Inferior parietal cortex (tissue), 1 donor: ENCODE measurements around the gene VPS9D1.

Experiments used
- DNase-seq: peaks from one replicate; pipeline ENCODE4 v3.0.0-alpha.2; 2016; ENCODE audit errors: extremely low spot score

The VPS9D1 gene, protein sequence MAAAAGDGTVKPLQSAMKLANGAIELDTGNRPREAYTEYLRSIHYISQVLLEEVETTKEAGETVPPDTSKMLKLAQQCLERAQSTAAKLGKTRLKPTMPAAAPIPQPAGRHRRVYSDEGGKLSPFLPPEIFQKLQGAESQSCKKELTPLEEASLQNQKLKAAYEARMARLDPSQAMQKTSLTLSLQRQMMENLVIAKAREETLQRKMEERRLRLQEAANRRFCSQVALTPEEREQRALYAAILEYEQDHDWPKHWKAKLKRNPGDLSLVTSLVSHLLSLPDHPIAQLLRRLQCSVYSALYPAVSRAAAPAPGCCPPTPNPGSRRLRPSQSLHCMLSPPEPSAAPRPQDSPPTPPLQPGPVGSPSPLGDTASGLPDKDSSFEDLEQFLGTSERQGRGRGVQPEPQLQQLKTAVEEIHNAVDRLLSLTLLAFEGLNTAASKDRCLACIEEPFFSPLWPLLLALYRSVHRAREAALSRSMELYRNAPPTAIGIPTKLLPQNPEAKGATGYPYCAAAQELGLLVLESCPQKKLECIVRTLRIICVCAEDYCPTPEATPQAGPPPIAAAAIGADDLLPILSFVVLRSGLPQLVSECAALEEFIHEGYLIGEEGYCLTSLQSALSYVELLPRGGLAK

DNA sequence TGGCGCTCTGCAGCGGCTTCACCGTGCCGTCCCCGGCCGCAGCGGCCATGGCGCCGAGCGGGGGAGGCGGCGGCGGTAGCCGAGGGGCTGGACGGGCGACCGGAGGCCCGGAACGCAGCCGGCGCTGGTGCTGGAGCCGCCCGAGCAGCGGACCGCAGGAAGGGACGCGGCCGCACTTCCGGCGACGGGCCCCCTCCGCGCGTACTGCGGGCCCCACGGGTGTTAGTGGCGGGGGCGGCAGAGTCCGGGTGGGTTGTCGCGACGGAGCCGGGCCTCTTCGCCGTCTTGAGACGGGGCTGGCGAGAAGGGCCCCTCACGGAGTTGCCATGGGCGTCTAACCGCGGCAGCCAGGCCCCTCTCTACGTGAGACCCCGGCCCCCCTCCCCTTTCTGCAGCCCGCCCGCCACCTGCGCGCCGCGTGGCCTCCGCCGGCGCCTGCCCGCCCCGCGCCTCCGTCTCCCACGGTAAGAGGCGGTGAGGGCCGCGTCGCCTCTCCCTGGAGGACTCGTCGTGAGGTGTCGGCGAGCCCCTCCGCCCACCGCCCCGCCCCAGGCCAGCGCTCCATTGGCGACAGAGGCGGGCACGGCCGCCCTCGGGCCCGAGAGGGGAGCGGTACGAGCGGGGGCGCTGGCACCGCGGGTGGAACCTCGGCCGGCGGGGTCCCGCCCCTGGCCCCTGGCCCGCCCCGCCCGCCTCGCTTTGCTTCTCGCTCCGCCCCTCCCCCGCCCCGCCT lies at the start of gene VPS9D1, which contains the start of gene ZNF276:
Gene VPS9D1 (minus strand): TSS at position 86 of the 733 bp plus-strand sequence. CDS start 37 bp downstream, at position 49.
Gene ZNF276 (plus strand): TSS at position 725 of the 733 bp plus-strand sequence. CDS start 104 bp downstream, outside the sequence.
- DNase-seq, result peak; percentile 74

DNA sequence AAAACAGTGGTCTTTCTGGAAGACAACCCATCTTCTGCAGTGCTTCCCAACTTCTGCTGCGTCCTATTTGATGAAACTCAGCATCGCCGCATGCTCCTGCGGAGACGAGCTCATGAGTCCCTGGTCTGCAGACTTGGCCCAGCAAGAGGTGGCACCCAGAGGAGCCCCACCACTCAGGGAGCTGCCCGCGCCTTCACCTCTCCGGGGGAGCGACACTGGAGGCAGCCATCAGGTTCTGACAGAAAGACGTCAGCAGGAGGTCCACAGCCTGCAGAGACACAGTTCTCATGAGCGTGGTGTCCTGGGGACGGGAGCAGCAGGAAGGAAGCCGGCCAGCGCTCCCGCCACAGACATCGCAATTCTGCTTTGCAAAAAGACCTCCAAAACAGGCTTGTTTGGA lies 49.7 kb upstream of the VPS9D1 start:
- DNase-seq, result no peak

DNA sequence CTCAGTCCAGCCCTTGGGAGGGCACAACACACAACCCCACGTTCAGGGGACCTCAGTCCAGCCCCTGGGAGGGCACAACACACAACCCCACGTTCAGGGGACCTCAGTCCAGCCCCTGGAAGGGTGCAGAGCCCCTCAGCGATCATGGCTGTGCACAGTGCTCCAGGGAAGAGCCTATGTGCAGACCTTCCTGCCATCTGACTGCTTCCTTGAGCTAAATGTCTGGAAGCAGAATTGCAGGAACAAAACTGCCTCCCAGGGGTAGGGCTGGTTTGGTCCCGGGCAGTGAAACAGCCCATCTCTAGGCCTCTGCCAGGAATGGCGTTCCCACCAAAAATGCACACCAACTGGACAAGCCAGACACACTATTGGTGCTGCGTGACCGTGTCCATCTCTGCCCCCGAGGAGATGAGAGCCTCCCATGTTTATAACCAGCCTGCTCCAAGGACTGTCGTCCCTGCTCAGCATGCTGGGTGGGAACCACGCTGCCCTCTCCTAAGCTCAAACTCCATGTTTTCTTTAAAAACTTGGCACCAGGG lies 44.7 kb upstream of the VPS9D1 start:
- DNase-seq, result no peak

DNA sequence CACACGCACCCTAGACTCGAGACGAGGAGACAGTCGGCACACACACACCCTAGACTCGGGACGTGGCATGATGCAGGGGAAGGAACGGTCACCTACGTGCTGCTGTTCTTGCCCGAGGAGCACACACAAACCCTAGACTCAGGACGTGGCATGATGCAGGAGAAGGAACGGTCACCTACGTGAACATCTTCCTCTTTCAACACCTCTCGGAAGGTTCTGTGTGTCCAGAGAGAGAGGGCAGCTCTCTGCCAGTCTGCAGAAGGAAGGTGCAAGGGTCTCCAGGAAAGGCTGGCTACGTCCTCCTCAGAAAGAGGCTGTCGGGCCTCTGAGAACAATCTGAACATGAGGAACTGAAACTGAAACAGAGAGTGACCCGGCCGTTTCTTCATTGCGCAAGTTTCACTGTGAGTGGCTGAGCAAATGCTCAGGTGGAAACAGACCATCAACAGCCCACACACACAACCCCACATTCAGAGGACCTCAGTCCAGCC lies 44.1 kb upstream of the VPS9D1 start:
- no peak for DNase-seq

DNA sequence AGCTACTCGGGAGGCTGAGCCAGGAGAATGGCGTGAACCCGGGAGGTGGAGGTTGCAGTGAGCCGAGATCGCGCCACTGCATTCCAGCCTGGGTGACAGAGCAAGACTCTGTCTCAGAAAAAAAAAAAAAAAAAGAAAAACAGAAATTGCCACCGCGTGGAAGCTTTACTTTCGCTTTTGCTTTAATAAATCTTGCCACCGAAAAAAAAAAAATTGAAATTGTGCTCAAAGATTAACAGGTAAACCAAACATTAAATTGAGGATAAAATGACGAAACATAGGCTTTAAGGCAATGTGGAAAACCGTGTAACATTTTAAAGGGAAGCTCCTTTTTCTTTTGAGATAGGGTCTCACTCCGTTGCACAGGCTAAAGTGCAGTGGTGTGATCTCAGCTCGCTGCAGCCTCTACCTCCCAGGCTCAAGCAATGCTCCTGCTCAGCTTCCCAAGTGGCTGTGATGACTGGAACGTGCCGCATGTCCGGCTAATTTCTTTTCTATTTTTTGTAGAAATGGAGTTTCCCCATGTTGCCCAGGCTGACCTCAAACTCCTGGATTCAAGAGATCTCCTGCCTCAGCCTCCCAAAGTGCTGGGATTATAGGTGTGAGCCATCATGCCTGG lies 40.7 kb upstream of the VPS9D1 start:
- DNase-seq, result no peak

DNA sequence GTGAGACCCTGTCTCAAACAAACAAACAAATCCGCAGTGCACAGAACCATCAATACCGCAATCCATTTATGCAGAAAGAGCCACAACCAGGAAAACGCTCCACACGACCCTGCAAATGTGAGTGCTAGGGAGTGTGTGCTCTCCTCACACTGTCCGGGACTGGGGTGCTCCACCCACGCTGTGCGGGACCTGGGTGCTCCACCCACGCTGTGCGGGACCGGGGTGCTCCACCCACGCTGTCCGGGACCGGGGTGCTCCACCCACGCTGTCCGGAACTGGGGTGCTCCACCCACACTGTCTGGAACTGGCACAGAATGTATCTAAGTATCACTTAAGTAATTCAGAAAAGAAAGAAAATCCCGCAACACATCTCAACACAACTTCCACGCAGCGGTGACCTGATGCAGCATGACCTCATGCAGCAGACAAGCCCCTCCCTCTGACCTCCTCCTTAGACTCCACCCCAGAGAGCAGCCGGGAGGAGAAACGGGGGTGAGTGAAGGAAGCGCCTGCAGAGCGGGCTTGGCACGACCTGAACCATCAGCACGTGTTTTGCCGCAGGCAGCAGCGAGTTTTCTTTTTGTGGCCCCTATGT lies 39.1 kb upstream of the VPS9D1 start:
- no peak for DNase-seq

DNA sequence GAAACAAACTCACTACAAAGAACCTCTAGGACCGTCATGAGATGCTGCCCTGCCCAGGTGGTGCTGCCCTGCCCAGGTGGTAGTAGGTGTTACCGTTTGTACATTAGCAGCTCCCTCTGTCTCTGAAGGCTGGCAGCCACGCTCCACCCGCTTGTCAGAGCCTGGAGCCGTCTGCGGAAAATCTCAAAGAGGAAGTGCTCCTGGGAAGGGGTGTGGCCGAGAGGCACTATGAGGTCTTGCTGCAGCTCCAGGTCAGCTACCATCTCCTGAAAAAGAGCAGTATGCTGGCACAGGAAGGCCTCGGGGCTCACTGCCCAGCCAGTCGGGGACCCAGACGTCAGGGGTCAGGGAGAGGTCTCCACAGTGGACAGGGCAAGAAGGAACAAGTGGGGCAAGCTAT lies 28.9 kb upstream of the VPS9D1 start:
- DNase-seq, result no peak

DNA sequence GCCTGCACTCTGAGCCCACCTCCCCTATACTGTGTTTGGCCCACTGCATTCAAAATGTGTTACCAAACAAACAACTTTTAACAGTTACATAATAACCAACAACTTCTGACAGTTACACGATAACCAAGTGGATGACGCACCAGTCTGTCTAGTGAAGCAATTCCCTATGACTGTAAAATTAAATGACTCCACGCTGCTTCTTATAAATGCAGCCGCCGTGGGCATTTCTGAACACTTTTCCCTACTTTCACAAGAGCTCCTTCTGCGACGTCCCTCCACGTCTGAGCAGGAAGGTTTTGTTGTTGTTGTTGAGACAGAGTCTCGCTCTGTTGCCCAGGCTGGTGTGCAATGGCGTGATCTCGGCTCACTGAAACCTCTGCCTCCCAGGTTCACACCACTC lies 28.2 kb upstream of the VPS9D1 start:
- no peak for DNase-seq

DNA sequence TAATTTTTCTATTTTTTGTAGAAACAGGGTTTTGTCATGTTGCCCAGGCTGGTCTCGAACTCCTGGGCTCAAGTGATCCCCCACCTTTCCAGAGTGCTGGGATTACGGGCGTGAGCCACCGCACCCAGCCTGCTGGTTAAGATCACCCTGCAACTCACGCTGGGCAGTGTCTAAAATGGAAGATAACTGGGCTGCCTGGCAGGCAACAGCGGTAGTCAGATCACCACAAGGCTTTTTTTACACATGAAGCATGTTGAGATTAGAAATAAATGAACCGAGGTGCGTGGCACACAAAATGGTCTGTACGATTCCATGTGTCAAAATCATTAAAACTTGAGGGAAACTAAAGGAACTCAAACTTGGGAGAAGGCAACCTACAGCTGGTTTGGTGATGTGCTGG lies 27.4 kb upstream of the VPS9D1 start:
- no peak for DNase-seq

DNA sequence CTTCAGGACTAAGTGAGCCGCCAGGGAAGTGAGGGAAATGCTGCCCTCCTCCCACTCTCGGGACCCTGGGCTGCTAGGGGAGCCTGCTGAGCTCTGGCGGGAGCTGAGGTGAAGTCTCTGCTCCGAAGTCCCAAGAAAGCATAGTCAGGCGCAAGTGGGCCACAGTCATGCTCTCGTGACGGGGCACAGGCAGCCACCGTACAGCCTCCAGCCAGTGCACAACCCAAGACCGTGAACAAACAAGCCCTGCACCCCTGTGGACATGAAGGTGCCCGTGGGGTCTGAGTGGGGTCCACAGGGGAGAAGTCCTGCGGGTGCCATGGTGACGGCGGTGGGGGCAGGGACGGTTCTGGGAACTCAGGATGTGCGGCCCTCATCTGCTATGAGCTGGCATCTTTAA lies 25.3 kb upstream of the VPS9D1 start:
- DNase-seq, result no peak

DNA sequence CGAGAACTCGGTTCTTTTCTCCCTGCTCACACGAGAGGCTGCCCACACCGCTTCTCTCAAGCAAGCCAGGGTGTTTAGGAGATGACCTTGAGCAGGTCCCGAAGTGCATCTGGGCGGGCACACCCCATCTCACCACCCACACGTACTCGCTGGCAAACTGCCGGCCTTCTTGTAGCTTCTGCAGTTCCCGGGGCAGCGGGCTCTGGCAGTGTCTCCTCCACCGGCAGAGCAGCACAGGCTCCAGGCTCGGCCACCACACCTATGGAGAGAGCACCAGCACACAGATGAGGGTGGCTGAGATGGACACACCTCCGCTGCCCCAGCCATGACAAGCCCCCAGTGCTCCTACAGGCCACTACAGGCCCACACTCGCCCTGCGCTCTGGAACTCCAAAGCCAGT lies 24.1 kb upstream of the VPS9D1 start:
- DNase-seq, result no peak

DNA sequence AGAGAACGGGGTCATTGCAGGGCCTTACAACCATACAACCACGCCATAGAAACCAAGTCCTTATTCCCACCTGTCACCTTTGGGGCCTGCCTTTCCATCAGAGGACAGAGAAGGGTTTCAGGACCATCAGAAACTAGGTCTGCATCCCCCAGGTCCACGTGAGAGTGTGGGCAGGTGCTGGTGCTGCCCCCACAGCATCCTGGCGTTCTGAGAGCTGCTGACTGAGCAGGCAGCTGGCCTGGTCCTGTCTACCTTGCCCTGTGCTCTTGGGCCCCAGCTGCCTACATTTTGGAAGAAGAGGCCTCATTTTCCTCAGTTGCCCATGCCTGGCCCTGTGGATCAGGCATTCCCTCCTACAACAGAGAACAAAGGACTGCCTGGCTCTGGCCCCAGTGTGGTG lies 22.2 kb upstream of the VPS9D1 start:
- DNase-seq, result no peak

DNA sequence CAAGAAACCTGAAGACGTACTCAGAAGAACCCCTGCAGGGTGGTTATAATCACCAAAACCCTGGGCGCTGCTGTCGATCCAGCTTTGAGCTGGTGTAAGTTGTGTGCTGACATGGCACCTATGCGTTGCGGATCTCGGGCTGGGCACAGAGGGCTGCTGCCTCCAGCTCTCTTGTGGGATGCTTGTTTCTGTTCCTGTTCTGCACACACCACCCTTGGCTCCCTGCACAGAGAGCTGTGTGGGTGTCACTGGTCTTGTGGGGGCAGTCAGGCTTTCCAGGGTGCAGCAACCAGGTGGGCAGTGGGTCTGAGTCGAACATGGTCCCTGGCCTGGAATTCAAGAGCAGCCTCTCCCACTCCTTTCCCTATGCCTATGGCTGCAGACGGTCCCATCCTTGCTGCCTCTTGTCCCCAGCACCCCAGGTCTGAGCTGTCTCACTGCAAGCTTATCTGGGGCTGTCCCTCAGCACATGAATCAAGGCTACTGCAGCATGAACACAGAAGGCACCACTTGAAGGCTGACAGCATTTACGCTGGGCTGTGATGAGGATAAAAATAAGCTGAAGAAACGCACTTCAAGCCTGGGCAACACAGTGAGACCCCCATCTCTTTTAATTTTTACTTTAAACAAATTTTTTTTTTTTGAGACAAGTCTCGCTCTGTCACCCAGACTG lies 20.8 kb upstream of the VPS9D1 start:
- no peak for DNase-seq

DNA sequence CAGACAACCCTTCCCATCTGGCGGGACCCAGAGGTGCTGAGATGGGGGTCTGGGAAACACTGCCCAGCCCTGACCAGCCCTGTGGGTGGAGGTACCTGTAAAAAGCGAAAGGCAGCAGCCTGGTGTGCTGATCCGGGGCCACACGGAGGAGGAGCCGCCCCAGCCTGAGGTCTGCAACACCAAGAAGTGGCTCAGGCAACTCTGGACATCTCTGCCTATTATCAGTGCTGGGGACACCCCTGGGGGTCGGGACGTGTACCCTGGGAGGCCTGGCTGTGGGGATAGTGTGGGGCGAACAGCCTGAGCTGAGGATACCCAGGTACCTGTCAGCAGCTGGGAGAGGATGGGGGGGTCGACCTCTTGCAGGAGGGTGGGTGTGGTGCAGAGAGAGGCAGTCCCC lies 18.7 kb upstream of the VPS9D1 start:
- DNase-seq, result no peak

DNA sequence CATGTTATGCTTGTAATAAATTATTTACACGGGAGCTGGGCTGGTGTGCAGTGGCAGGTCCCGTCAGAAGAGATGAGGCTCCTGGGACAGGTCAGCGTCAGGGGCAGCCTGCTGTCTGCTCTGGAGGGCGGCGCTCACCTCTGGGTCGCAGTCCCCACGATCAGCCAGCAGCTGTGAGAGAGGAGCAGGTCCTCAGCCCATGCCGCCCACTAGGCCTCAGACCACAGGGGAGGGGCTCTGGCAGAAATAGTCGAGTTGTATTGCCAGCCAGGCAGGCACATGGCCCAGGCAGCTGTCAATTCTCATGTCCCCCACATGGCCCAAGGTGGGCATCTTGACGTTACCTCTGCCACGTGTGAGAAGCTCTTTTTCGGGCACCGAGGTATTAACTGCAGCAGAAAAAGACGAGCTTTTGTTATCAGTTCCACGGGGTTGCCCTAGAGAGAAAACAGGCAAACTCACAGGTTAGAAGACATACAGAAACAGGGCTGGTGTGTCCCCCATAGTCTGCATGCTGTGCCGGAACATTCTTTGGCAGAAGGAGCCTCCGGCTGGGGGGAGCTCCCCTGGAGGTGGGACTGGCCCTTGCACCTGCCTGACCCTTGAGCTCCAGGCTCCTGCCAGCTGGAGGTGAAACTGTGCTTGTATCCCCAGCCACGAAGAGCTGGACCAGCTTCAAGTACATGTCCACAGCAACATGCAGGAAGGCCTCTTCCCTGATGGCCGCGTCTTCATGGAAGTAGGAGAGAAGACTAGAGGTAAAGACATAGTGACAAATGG lies 18.0 kb upstream of the VPS9D1 start:
- no peak for DNase-seq

DNA sequence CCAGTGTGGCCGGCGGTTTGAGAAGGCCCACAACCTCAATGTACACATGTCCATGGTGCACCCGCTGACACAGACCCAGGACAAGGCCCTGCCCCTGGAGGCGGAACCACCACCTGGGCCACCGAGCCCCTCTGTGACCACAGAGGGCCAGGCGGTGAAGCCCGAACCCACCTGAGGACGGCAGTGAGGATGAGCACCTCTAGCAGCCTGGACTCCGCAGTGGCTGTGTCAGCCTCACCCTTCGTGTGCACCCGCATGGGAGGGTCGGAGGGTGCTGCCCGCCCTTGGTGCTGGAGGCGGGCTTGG lies 17.3 kb upstream of the VPS9D1 start:
- DNase-seq, result no peak

DNA sequence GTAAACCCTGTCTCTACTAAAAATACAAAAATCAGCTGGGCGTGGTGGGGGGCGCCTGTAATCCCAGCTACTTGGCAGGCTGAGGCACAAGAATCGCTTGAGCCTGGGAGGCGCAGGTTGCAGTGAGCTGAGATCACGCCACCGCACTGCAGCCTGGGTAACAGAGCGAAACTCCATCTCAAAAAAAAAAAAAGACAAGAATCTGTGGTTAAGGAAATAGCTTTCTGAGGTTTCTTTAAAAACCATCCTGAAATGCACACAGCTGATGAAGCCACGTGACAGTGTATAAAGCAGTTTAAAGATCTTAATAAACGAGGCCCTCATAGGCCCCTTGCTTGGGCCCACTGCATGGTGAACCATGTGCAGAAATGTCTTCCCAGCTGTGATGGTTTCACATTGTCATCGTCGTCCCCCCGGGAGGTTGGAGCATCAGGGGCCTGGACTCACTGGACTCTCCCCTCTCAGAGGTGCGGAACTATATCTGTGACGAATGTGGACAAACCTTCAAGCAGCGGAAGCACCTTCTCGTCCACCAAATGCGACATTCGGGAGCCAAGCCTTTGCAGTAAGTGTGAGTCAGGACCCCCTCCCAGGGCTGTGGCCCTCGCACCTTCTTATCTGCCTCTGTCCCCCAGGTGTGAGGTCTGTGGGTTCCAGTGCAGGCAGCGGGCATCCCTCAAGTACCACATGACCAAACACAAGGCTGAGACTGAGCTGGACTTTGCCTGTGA lies 16.8 kb upstream of the VPS9D1 start:
- DNase-seq, result no peak

DNA sequence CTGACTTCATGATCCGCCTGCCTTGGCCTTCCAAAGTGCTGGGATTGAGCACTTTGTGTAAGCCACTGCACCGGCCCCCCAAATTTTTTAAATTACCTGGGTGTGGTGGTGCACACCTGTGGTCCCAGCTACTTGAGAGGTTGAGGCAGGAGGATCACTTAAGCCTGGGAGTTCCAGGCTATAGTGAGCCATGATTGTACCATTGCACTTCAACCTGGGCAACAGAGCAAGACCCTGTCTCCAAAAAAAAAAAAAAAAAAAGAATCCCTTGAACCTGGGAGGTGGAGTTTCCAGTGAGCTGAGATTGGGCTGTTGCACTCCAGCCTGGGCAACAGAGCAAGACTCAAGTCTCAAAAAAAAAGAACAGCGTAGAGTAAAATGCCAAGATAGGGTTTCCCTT lies 15.9 kb upstream of the VPS9D1 start:
- DNase-seq, result no peak

DNA sequence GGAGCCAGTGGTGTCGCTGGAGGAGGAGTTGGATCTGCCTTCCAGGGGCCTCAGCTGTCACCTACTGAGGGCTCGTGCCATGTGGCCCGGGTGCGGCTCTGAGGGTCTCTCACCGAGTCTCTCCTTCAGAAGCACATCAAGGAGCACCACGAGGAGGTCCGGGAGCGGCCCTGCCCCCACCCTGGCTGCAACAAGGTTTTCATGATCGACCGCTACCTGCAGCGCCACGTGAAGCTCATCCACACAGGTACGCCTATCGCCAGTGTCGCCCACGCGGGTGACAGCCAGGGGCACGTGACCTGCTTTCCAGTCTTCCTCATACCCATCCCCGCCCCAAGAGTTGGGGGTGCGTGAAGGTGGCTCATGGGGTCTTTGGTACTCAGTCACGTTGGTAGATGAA lies 13.1 kb upstream of the VPS9D1 start:
- no peak for DNase-seq

DNA sequence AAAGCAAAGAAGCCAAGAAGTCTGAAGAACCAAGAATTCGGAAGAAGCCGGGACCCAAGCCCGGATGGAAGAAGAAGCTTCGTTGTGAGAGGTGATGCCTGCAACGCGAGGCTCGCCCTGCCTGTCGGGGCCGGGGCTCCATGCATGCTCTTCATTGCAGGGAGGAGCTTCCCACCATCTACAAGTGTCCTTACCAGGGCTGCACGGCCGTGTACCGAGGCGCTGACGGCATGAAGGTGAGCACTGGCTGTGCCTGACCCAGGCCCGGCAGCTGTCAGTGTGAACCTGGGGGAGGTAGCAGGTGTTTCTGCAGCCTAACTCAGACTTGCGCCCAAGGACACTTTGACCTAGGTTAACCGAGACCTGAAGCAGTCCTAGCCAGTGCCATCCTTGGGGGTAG lies 12.6 kb upstream of the VPS9D1 start:
- no peak for DNase-seq
